Ovary (tissue), 9 donors: ENCODE data around the gene XPO6. TPM values are rescaled to one million over a fixed set of nuclear protein-coding genes. Genes with fewer than 3 reads are reported as not detected.

Experiments
- DNase-seq, 5 donors: peaks; one replicate each; pipeline ENCODE4 v3.0.0-alpha.2; 2019 to 2020
- H3K27ac ChIP-seq, 2 donors: fragments of 200-600 bp; one replicate each; pipeline versions ENCODE4 v1.5.1 to v1.8.0; 2019 to 2022
- H3K27me3 ChIP-seq: fragments of 200-600 bp; one replicate; pipeline ENCODE4 v1.8.0; 2022
- H3K36me3 ChIP-seq: fragments of 200-600 bp; sonication (generic); one replicate; pipeline ENCODE4 v1.5.1; 2019
- H3K4me1 ChIP-seq: one replicate; pipeline ENCODE4 v1.8.1; 2013; ENCODE audit warnings: mild to moderate bottlenecking, moderate library complexity; ENCODE audit not compliant: insufficient read depth
- H3K4me3 ChIP-seq: fragments of 200-600 bp; sonication (generic); one replicate; pipeline ENCODE4 v1.5.1; 2017
- H3K9me3 ChIP-seq, 2 donors: fragments of 200-600 bp in 1 of 2; sonication (generic) in 1 of 2; one replicate each; pipeline versions ENCODE4 v1.5.1 to v1.8.1; 2013 to 2019; ENCODE audit warnings: mild to moderate bottlenecking in 1 of 2, moderate library complexity in 1 of 2
- EP300 ChIP-seq: sonication (generic); formaldehyde crosslinking; IDR thresholded peaks from one replicate; pipeline ENCODE4 v1.6.1; 2017; ENCODE audit warnings: antibody characterized with exemption
- POLR2A ChIP-seq: fragments of 450-650 bp; IDR thresholded peaks from one replicate; pipeline ENCODE4 v1.6.1; 2017; ENCODE audit warnings: antibody characterized with exemption, mild to moderate bottlenecking, moderate library complexity
- WGBS, 3 donors: extraction: QIAGEN DNeasy Blood & Tissue Kit in 1 of 3; methylation state at CpG; one replicate each; pipeline versions ENCODE4 v1.1.5 to v1.1.7; 2013 to 2017; 5-methylcytosine and 5-hydroxymethylcytosine counted together
- intact Hi-C, 4 donors: fragments of 100-400 bp; cut with DNase I; formaldehyde crosslinking; loops; one replicate each; pipeline versions ENCODE4 v1.11.0 to v1.15.1; 2022 to 2023
- polyA plus RNA-seq, 2 donors: library from polyadenylated mRNA; stranded (reverse); fragments of 200-250 nt in 1 of 2; fragments of 350-450 nt in 1 of 2; fragmentation: Illumina TruSeq in 1 of 2; extraction: RNeasy Lipid Tissue Mini Kit (QIAGEN cat#74804) in 1 of 2; gene quantifications; one replicate each; pipeline ENCODE4 v1.2.3, GENCODE V29; 2013 to 2014
- total RNA-seq, 7 donors: library from RNA; depleted of rRNA in 2 of 7; stranded (reverse); fragments of >200 nt in 2 of 7; fragmentation: NEBNext Ultra II Directional in 3 of 7; extraction: Animal tissue kit (Norgen Biotek cat#: 25700) in 3 of 7; gene quantifications; one replicate each; pipeline versions ENCODE4 v1.1.0 to v1.2.4, GENCODE V29; 2016 to 2023
- TF ChIP-seq, protein P1 (sequence below), 3 donors: fragments of 450-650 bp in 2 of 3; fragments of 200-600 bp in 1 of 3; IDR thresholded peaks; one replicate each; pipeline versions ENCODE4 v1.5.1 to v1.8.0; 2016 to 2022; ENCODE audit warnings: antibody characterized with exemption in 3 of 3, mild to moderate bottlenecking in 1 of 3
- donor health status: DM: no; HTN: no; CAD: no; lungs with moderate emphysema.
- donor health status: DM: no; HTN: no; CAD: no.
- donor health status: Bipolar disorder and iron deficiency.
- donor health status: DM: yes; HTN: yes; CAD: no.
- donor health status: DM: no; HTN: no; CAD: no.
- donor health status: DM: yes; HTN: yes; CAD: no.

The XPO6 gene
- total and polyA plus RNA-seq, 9 donors: 30.3 to 98.2 (median 65.0) TPM

DNA sequence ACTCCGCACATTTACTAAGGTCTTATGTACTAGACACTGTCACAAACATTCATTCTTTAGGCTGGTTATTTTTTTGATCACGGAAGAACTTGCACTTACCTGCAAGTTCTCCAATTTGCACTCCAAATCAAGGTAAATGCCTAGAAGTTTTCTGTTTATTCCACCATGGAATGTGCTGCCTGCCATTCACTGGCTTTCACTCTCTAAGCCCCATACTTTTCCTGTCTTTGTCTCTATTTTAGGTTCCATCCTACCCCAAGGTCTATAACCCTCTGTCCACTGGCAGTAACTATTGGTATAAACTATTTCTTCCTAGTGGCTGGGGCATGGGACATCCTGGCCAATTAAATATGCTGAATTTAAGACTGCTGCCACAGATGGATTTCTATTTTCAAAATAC is 15.9 kb downstream of the XPO6 start:
- TF ChIP-seq, protein P1, sequence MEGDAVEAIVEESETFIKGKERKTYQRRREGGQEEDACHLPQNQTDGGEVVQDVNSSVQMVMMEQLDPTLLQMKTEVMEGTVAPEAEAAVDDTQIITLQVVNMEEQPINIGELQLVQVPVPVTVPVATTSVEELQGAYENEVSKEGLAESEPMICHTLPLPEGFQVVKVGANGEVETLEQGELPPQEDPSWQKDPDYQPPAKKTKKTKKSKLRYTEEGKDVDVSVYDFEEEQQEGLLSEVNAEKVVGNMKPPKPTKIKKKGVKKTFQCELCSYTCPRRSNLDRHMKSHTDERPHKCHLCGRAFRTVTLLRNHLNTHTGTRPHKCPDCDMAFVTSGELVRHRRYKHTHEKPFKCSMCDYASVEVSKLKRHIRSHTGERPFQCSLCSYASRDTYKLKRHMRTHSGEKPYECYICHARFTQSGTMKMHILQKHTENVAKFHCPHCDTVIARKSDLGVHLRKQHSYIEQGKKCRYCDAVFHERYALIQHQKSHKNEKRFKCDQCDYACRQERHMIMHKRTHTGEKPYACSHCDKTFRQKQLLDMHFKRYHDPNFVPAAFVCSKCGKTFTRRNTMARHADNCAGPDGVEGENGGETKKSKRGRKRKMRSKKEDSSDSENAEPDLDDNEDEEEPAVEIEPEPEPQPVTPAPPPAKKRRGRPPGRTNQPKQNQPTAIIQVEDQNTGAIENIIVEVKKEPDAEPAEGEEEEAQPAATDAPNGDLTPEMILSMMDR (IDR thresholded peaks at IDR 0.05): no peak
- no peak for TF ChIP-seq EP300
- no peak for TF ChIP-seq POLR2A

DNA sequence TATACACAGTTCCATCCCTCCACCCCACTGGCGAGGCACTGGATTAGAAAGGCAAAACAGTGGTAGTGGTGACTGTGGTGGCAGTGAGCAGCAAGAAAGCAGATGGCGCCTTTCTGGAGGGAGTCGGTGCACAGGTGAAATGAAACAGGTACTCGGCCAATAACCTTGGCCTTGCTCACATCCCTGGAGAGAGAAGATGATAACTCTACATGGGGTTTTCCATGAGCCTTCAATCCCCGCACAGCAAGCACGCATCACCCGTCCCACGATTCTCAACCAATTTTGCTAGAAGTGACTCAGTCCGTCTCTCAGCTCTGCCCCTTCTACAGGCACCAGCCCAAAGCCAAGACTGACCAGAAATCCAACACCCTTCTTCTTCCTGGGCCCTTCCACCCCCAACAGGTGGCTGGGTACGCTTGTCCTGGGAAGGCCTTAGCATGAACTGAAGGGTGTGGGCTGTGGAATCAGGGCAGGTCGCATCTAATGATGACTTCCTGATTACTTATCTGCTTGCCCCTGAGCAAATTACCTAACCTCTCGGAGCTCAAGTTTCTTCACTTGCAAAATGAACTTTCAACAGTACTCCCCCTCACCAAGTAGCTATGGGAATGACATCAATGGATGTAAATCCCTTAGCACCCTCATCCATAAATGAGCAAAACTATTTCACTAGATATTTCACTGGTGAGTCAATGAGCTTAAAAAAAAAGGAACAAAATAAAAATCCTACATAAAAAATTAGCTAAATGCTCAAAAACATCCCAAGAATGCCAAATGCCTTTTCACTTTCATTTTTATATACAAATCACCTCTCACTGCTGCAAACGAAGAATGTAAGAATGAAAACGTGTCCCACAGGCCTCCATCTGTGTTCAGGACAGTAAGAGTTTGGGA is 18.0 kb downstream of the XPO6 start:
- Histone ChIP-seq H3K9me3 (no peaks in the 10 kb centered on the region), H3K4me1 (peaks cover 8% of the 10 kb centered on the region), H3K27me3 (no peaks in the 10 kb centered on the region), H3K36me3 (no peaks in the 10 kb centered on the region), H3K27ac (no peak overlapping the region), H3K4me3 (no peak overlapping the region)
- intact Hi-C loops: no loop called here
- no peak for TF ChIP-seq POLR2A
- TF ChIP-seq, protein P1 (IDR thresholded peaks at IDR 0.05): no peak
- no peak for TF ChIP-seq EP300
- WGBS, 3 donors: 63 to 70% (median 68%) methylated on average over 14 of the region's 14 CpGs
- no peak for DNase-seq

More for the DNA sequence above, 15.9 kb downstream of the XPO6 start:
- DNase-seq: no peak
- WGBS, 3 donors: 94 to 100% (median 97%) methylated on average over 2 of the region's 2 CpGs
- Histone ChIP-seq H3K4me1 (peaks cover 5% of the 10 kb centered on the region), H3K36me3 (no peaks in the 10 kb centered on the region), H3K9me3 (no peaks in the 10 kb centered on the region), H3K27me3 (no peaks in the 10 kb centered on the region), H3K4me3 (no peak overlapping the region), H3K27ac (no peak overlapping the region)
- intact Hi-C loops: no loop called here

- Histone ChIP-seq H3K9me3 (no peaks in the 10 kb centered on the region), H3K4me1 (peaks cover 9% of the 10 kb centered on the region), H3K4me3 (no peak overlapping the region), H3K27me3 (no peaks in the 10 kb centered on the region), H3K27ac (no peak overlapping the region), H3K36me3 (no peaks in the 10 kb centered on the region)
- TF ChIP-seq, protein P1 (IDR thresholded peaks at IDR 0.05): no peak
- TF ChIP-seq POLR2A (no peak), EP300 (no peak)
- 87 to 90% (median 88%) methylated on average over 10 of the region's 10 CpGs for WGBS, 3 donors
- DNase-seq: no peak
- intact Hi-C loops: no loop called here
Observed at GRCh38 chr16:28192806-28193529, 18.8 kb downstream of the XPO6 start.

GRCh38 chr16:28191364-28191960 is 20.3 kb downstream of the XPO6 start:
- Histone ChIP-seq H3K27me3 (no peaks in the 10 kb centered on the region), H3K27ac (no peak overlapping the region), H3K4me3 (no peak overlapping the region), H3K4me1 (peaks cover 9% of the 10 kb centered on the region), H3K9me3 (no peaks in the 10 kb centered on the region), H3K36me3 (no peaks in the 10 kb centered on the region)
- WGBS, 3 donors: 65 to 76% (median 67%) methylated on average over 3 of the region's 3 CpGs
- intact Hi-C loops: no loop called here
- TF ChIP-seq POLR2A (no peak), EP300 (no peak)
- TF ChIP-seq, protein P1 (IDR thresholded peaks at IDR 0.05): no peak
- no peak for DNase-seq
